Gastroesophageal sphincter (tissue), 4 donors: Measurements from ENCODE around the gene MITF. TPM values are rescaled to one million over a fixed set of nuclear protein-coding genes. Genes with fewer than 3 reads are reported as not detected.

Source experiments
- ATAC-seq: fragments of 150-250 bp; one replicate; pipeline ENCODE4 v1.9.1; 2016; ENCODE audit warnings: mild to moderate bottlenecking, moderate library complexity
- H3K27ac ChIP-seq, 4 donors: fragments of 200-600 bp; sonication (generic) in 3 of 4; 1 replicate in 3 of 4; 2 replicates in 1 of 4; pipeline ENCODE4 v1.5.1; 2016 to 2019
- H3K27me3 ChIP-seq: fragments of 200-600 bp; sonication (generic); one replicate; pipeline ENCODE4 v1.5.1; 2019
- H3K36me3 ChIP-seq, 2 donors: fragments of 200-600 bp; sonication (generic); one replicate each; pipeline ENCODE4 v1.5.1; 2019; ENCODE audit warnings: control low read depth in 1 of 2
- H3K4me1 ChIP-seq, 3 donors: fragments of 200-600 bp; sonication (generic); 1 replicate in 2 of 3; 2 replicates in 1 of 3; pipeline ENCODE4 v1.5.1; 2016 to 2019; ENCODE audit warnings: control low read depth in 2 of 3
- H3K4me3 ChIP-seq, 2 donors: fragments of 200-600 bp; sonication (generic); one replicate each; pipeline ENCODE4 v1.5.1; 2019; ENCODE audit warnings: mild to moderate bottlenecking in 1 of 2, moderate library complexity in 1 of 2
- H3K9me3 ChIP-seq, 3 donors: fragments of 200-600 bp; sonication (generic); one replicate each; pipeline ENCODE4 v1.5.1; 2017 to 2019; ENCODE audit warnings: control low read depth in 2 of 3
- CTCF ChIP-seq, 4 experiments: fragments of 200-600 bp in 2 of 4; fragments of 450-650 bp in 2 of 4; sonication (generic) in 1 of 4; IDR thresholded peaks; one replicate each; pipeline ENCODE4 v1.5.1; 2017 to 2019; ENCODE audit warnings: antibody characterized with exemption in 4 of 4, mild to moderate bottlenecking in 2 of 4, moderate library complexity in 2 of 4
- EP300 ChIP-seq: sonication (generic); formaldehyde crosslinking; IDR thresholded peaks from one replicate; pipeline ENCODE4 v1.6.1; 2017; ENCODE audit warnings: antibody characterized with exemption, mild to moderate bottlenecking
- POLR2A ChIP-seq, 2 donors: fragments of 450-650 bp; IDR thresholded peaks; one replicate each; pipeline ENCODE4 v1.6.1; 2017; ENCODE audit warnings: antibody characterized with exemption in 2 of 2, mild to moderate bottlenecking in 2 of 2, moderate library complexity in 1 of 2
- POLR2AphosphoS5 ChIP-seq: sonication (generic); formaldehyde crosslinking; IDR thresholded peaks from one replicate; pipeline ENCODE4 v1.6.1; 2017; ENCODE audit warnings: antibody characterized with exemption
- WGBS, 2 donors: methylation state at CpG; one replicate each; pipeline ENCODE4 v1.1.5; 2018; ENCODE audit warnings: low coverage in 1 of 2; 5-methylcytosine and 5-hydroxymethylcytosine counted together
- total RNA-seq, 4 donors: library from RNA; depleted of rRNA; stranded (reverse); fragments of >200 nt; gene quantifications; one replicate each; pipeline ENCODE4 v1.1.0, GENCODE V29; 2016

Gene MITF
- total RNA-seq, 4 donors from 2014 or later: 44.8 to 86.8 (median 77.9) TPM

GRCh38 chr3:69763458-69763857, 24.2 kb downstream of the MITF start:
- WGBS, 2 donors: 60 to 67% methylated on average over 8 of the region's 8 CpGs
- ATAC-seq: peak; percentile 45
- Histone ChIP-seq H3K4me3 (peak overlapping the region; percentile 42 to 43), H3K27ac (peak overlapping the region; percentile 74 to 94 (median 78)), H3K36me3 (no peaks in the 10 kb centered on the region), H3K9me3 (no peaks in the 10 kb centered on the region), H3K4me1 (peaks cover 23 to 99% (median 31%) of the 10 kb centered on the region in 3 donors), H3K27me3 (no peaks in the 10 kb centered on the region)
- no peak for TF ChIP-seq POLR2AphosphoS5
- TF ChIP-seq CTCF (IDR thresholded peaks at IDR 0.05): no peak
- TF ChIP-seq EP300: peak; percentile 27
- TF ChIP-seq POLR2A (IDR thresholded peaks at IDR 0.05): no peak

- 18 to 41% methylated on average over 3 of the region's 3 CpGs for WGBS, 2 donors
- H3K9me3 ChIP-seq: no peaks in the 10 kb centered on the region
- no peak for ATAC-seq
- TF ChIP-seq CTCF (IDR thresholded peaks at IDR 0.05) (peak in 1 of 4 experiments; percentile 1), POLR2AphosphoS5 (no peak)
- peaks cover 23 to 99% (median 31%) of the 10 kb centered on the region in 3 donors for H3K4me1 ChIP-seq
- no peaks in the 10 kb centered on the region for H3K27me3 ChIP-seq
- H3K27ac ChIP-seq: peak overlapping the region; percentile 74 to 94 (median 78)
- peak overlapping the region; percentile 42 to 43 for H3K4me3 ChIP-seq
- no peaks in the 10 kb centered on the region for H3K36me3 ChIP-seq
These were observed 25.0 kb downstream of the MITF start for GRCh38 chr3:69764121-69764741.

- no peaks in the 10 kb centered on the region for H3K36me3 ChIP-seq
- H3K27ac ChIP-seq: peak overlapping the region; percentile 74 to 94 (median 78)
- TF ChIP-seq POLR2AphosphoS5 (no peak), CTCF (IDR thresholded peaks at IDR 0.05) (no peak), EP300 (no peak), POLR2A (IDR thresholded peaks at IDR 0.05) (no peak)
- peak overlapping the region; percentile 35 to 43 for H3K4me3 ChIP-seq
- H3K27me3 ChIP-seq: no peaks in the 10 kb centered on the region
- H3K9me3 ChIP-seq: no peaks in the 10 kb centered on the region
- ATAC-seq: no peak
- peaks cover 23 to 99% (median 32%) of the 10 kb centered on the region in 3 donors for H3K4me1 ChIP-seq
- 38 to 76% methylated on average over 2 to 3 of the region's 3 CpGs for WGBS, 2 donors
These were observed 25.6 kb downstream of the MITF start for GRCh38 chr3:69764861-69765260.

- no peaks in the 10 kb centered on the region for H3K36me3 ChIP-seq
- H3K27me3 ChIP-seq: no peaks in the 10 kb centered on the region
- peaks cover 34 to 99% (median 39%) of the 10 kb centered on the region in 3 donors for H3K4me1 ChIP-seq
- WGBS, 2 donors: 48 to 73% methylated on average over 2 to 3 of the region's 3 CpGs
- no peak overlapping the region for H3K4me3 ChIP-seq
- TF ChIP-seq POLR2A (IDR thresholded peaks at IDR 0.05): no peak
- TF ChIP-seq POLR2AphosphoS5: no peak
- no peak for TF ChIP-seq CTCF (IDR thresholded peaks at IDR 0.05)
- no peak for TF ChIP-seq EP300
- ATAC-seq: no peak
- H3K27ac ChIP-seq: peak overlapping the region in 1 of 4 donors; percentile 12
- no peaks in the 10 kb centered on the region for H3K9me3 ChIP-seq
These were observed 27.4 kb downstream of the MITF start for GRCh38 chr3:69766638-69767037.

GRCh38 chr3:69767571-69767970, 28.3 kb downstream of the MITF start:
- peak; percentile 54 for ATAC-seq
- H3K4me1 ChIP-seq: peaks cover 30 to 99% (median 31%) of the 10 kb centered on the region in 3 donors
- H3K9me3 ChIP-seq: no peaks in the 10 kb centered on the region
- no peaks in the 10 kb centered on the region for H3K27me3 ChIP-seq
- H3K4me3 ChIP-seq: no peak overlapping the region
- no peak for TF ChIP-seq POLR2AphosphoS5
- TF ChIP-seq EP300: no peak
- TF ChIP-seq POLR2A (IDR thresholded peaks at IDR 0.05): no peak
- no peak for TF ChIP-seq CTCF (IDR thresholded peaks at IDR 0.05)
- WGBS, 2 donors: 19 to 26% methylated on average over 5 of the region's 5 CpGs
- peak overlapping the region in 3 of 4 donors; percentile 8 to 37 (median 27) for H3K27ac ChIP-seq
- H3K36me3 ChIP-seq: no peaks in the 10 kb centered on the region
